HG03342 (cell line): ENCODE data around the gene PIP5KL1.

ENCODE experiments used
- ATAC-seq: cut with Tn5 transposase; IDR thresholded peaks from one replicate; pipeline ENCODE4 v1.9.1; 2021; ENCODE audit warnings: mild to moderate bottlenecking, moderate library complexity; ENCODE audit not compliant: unreplicated experiment

PIP5KL1 gene

DNA sequence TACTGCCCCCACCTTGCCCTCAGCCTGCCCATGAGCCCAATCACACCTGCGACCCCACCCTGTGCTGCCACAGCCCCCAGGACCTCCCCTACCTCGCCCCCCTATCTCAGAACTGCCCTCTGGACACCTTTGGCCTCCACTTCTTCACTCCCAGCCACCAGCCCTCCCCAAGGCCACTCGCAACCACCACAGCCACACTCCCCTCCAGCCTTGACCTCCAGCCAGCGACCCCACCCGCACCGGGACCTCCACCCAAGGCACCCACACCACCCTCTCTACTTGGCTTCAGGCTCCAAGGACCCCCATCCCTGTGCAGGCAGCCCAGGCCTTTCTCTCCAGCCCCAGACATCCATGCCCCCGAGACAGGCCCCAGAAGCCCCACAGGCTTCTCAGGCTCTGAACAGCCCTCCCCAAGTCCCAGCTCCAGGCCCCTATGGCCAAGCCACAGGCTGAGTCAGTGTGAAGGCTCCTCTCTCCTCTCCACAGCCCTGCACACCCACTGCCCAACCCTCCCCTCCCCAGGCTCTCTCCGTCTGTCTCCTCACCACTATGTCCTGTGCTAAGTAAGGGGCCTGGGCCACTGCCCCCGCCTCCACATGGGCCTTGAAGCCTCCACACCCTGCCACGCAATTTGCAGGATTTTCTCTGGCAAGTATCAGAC lies 55.1 kb downstream of the PIP5KL1 start:
- ATAC-seq: no peak

- no peak for ATAC-seq
Observed at GRCh38 chr9:127874301-127875221, 56.0 kb downstream of the PIP5KL1 start.

- ATAC-seq: no peak
Observed at GRCh38 chr9:127873886-127874285, 56.7 kb downstream of the PIP5KL1 start.

- no peak for ATAC-seq
Observed at GRCh38 chr9:127873223-127873691, 57.3 kb downstream of the PIP5KL1 start.

- no peak for ATAC-seq
Observed at GRCh38 chr9:127872369-127873222, 58.0 kb downstream of the PIP5KL1 start.

DNA sequence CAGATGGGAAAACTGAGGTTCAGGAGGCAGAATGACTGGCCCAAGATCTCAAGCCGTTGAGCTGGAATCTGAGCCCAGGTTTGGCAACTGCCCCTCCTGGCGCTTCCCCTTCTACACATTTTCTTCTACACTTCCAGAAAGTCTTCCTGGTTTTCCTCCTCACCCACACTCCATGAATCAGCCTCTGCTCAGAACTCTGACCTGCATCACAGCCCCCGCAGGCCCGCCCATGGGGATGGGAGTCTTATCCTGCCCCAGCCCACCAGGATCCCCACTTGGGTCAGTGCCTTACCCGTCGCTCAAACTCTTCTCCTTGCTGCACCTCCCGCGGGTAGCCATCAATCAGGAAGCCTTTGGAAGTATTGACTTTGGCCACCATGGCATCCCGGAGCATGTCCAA lies 59.0 kb downstream of the PIP5KL1 start:
- no peak for ATAC-seq

DNA sequence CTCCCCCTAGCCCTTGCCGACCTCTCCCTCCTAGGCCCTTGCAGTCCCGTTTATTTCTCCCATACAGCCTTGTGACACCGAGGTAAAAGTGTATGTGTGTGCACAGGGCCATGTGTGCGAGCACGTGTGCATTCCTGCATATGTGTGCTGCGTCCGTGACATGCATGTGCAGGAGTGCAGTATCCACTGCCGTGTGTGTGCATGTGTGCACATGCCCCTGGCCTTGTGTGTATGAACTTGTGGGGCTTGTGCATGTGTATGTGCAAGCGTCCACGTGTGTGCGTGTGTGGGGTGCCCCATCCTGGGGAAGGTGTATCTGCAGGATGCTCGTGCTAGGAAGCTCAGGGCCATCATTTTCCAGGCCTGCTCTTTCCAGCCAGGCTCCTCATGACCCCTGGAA lies 59.7 kb downstream of the PIP5KL1 start:
- no peak for ATAC-seq
